OCI-LY1 (cell line): Measurements from ENCODE around the gene UFD1.

ENCODE experiments used
- H2AFZ ChIP-seq: fragments of 200-600 bp; sonication (generic), shearing (Covaris generic); 2 replicates; pipeline ENCODE4 v1.6.0; 2014; ENCODE audit warnings: antibody characterized with exemption, mild to moderate bottlenecking, low read length
- H3F3A ChIP-seq: fragments of 200-600 bp; sonication (generic), shearing (Covaris generic); 2 replicates; pipeline ENCODE4 v1.6.0; 2014; ENCODE audit warnings: mild to moderate bottlenecking, antibody characterized with exemption, low read length, moderate library complexity; ENCODE audit not compliant: insufficient read depth
- H3K27ac ChIP-seq: fragments of 200-600 bp; sonication (generic); 2 replicates; pipeline ENCODE4 v1.5.1; 2014; ENCODE audit warnings: low read length, mixed run types, mild to moderate bottlenecking, low read depth; ENCODE audit not compliant: poor library complexity, severe bottlenecking
- H3K27me3 ChIP-seq: fragments of 200-600 bp; sonication (generic); 2 replicates; pipeline ENCODE4 v1.6.0; 2014; ENCODE audit warnings: antibody characterized with exemption, mild to moderate bottlenecking, low read length, moderate library complexity; ENCODE audit not compliant: insufficient read depth
- H3K36me3 ChIP-seq: fragments of 200-600 bp; sonication (generic); 2 replicates; pipeline ENCODE4 v1.6.1; 2014; ENCODE audit warnings: mild to moderate bottlenecking, antibody characterized with exemption, low read length, moderate library complexity, mixed read lengths; ENCODE audit not compliant: insufficient read depth
- H3K4me1 ChIP-seq: fragments of 200-600 bp; sonication (generic); 2 replicates; pipeline ENCODE4 v1.5.1; 2014; ENCODE audit warnings: mild to moderate bottlenecking, low read length, moderate library complexity; ENCODE audit not compliant: insufficient read depth, severe bottlenecking
- H3K4me2 ChIP-seq: fragments of 200-600 bp; sonication (generic), shearing (Covaris generic); 2 replicates; pipeline ENCODE4 v1.6.1; 2014; ENCODE audit warnings: low read length
- H3K4me3 ChIP-seq: fragments of 200-600 bp; sonication (generic); 2 replicates; pipeline ENCODE4 v1.5.1; 2014; ENCODE audit warnings: low read length, low read depth, mild to moderate bottlenecking, mixed read lengths; ENCODE audit not compliant: poor library complexity, severe bottlenecking
- H3K79me2 ChIP-seq: fragments of 200-600 bp; shearing (Covaris generic); 2 replicates; pipeline ENCODE4 v1.6.1; 2016; ENCODE audit warnings: mixed run types, low read length, mixed read lengths; ENCODE audit not compliant: insufficient read depth
- H3K9ac ChIP-seq: fragments of 200-600 bp; sonication (generic), shearing (Covaris generic); 2 replicates; pipeline ENCODE4 v1.6.1; 2014; ENCODE audit warnings: mild to moderate bottlenecking, low read length, mixed read lengths
- H3K9me2 ChIP-seq: fragments of 200-600 bp; sonication (generic), shearing (Covaris generic); 2 replicates; pipeline ENCODE4 v1.6.1; 2014; ENCODE audit warnings: low read depth, mild to moderate bottlenecking, low read length, mixed read lengths
- H3K9me3 ChIP-seq: fragments of 200-600 bp; shearing (Covaris generic); 2 replicates; pipeline ENCODE4 v1.6.1; 2014; ENCODE audit warnings: low read length, mixed read lengths
- H4K20me1 ChIP-seq: fragments of 200-600 bp; sonication (generic), shearing (Covaris generic); 2 replicates; pipeline ENCODE4 v1.6.0; 2016; ENCODE audit warnings: mild to moderate bottlenecking, low read length; ENCODE audit not compliant: insufficient read depth
- EZH2 ChIP-seq: fragments of 200-600 bp; sonication (generic), shearing (Covaris generic); IDR thresholded peaks from 2 replicates; pipeline ENCODE4 v1.8.0; 2017; ENCODE audit warnings: borderline replicate concordance, mixed run types, mild to moderate bottlenecking, antibody characterized with exemption, low read length, moderate library complexity, mixed read lengths
- TF ChIP-seq, protein P1 (sequence below): fragments of 200-600 bp; sonication (generic), shearing (Covaris generic); IDR thresholded peaks from 2 replicates; pipeline ENCODE4 v1.5.1; 2017; ENCODE audit warnings: mild to moderate bottlenecking, antibody characterized with exemption, low read length, moderate library complexity, mixed read lengths

UFD1 gene

GRCh38 chr22:19422440-19423301 is 56.3 kb downstream of the UFD1 start:
- Histone ChIP-seq H2AFZ (no peak overlapping the region), H3F3A (no peaks in the 10 kb centered on the region; the same call in 1 of the 2 replicates), H3K9me3 (no peaks in the 10 kb centered on the region), H3K4me3 (no peak overlapping the region), H3K4me2 (no peak overlapping the region), H3K27me3 (no peaks in the 10 kb centered on the region), H3K27ac (no peak overlapping the region), H3K4me1 (peaks cover 37% of the 10 kb centered on the region), H4K20me1 (no peaks in the 10 kb centered on the region), H3K9me2 (no peaks in the 10 kb centered on the region), H3K9ac (no peak overlapping the region), H3K79me2 (peaks cover 97% of the 10 kb centered on the region), H3K36me3 (peaks cover 17% of the 10 kb centered on the region; the same call in 1 of the 2 replicates)
- TF ChIP-seq, protein P1, sequence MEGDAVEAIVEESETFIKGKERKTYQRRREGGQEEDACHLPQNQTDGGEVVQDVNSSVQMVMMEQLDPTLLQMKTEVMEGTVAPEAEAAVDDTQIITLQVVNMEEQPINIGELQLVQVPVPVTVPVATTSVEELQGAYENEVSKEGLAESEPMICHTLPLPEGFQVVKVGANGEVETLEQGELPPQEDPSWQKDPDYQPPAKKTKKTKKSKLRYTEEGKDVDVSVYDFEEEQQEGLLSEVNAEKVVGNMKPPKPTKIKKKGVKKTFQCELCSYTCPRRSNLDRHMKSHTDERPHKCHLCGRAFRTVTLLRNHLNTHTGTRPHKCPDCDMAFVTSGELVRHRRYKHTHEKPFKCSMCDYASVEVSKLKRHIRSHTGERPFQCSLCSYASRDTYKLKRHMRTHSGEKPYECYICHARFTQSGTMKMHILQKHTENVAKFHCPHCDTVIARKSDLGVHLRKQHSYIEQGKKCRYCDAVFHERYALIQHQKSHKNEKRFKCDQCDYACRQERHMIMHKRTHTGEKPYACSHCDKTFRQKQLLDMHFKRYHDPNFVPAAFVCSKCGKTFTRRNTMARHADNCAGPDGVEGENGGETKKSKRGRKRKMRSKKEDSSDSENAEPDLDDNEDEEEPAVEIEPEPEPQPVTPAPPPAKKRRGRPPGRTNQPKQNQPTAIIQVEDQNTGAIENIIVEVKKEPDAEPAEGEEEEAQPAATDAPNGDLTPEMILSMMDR = no peak
- TF ChIP-seq EZH2 = no peak

GRCh38 chr22:19420321-19420720 is 58.7 kb downstream of the UFD1 start:
- TF ChIP-seq, protein P1 = no peak
- no peak for TF ChIP-seq EZH2
- no peak overlapping the region for H3K4me3 ChIP-seq
- no peaks in the 10 kb centered on the region for H3K9me3 ChIP-seq
- H3K9ac ChIP-seq = no peak overlapping the region
- H3K36me3 ChIP-seq = peaks cover 31% of the 10 kb centered on the region
- no peaks in the 10 kb centered on the region for H4K20me1 ChIP-seq
- peaks cover 97% of the 10 kb centered on the region for H3K79me2 ChIP-seq
- no peaks in the 10 kb centered on the region for H3K9me2 ChIP-seq
- no peak overlapping the region for H2AFZ ChIP-seq
- H3K4me2 ChIP-seq = peak overlapping the region; percentile 13; the same call in 1 of the 2 replicates
- H3K4me1 ChIP-seq = peaks cover 26% of the 10 kb centered on the region
- peak overlapping the region; percentile 86 for H3K27ac ChIP-seq
- no peaks in the 10 kb centered on the region for H3K27me3 ChIP-seq
- H3F3A ChIP-seq = no peaks in the 10 kb centered on the region; the same call in 1 of the 2 replicates

DNA sequence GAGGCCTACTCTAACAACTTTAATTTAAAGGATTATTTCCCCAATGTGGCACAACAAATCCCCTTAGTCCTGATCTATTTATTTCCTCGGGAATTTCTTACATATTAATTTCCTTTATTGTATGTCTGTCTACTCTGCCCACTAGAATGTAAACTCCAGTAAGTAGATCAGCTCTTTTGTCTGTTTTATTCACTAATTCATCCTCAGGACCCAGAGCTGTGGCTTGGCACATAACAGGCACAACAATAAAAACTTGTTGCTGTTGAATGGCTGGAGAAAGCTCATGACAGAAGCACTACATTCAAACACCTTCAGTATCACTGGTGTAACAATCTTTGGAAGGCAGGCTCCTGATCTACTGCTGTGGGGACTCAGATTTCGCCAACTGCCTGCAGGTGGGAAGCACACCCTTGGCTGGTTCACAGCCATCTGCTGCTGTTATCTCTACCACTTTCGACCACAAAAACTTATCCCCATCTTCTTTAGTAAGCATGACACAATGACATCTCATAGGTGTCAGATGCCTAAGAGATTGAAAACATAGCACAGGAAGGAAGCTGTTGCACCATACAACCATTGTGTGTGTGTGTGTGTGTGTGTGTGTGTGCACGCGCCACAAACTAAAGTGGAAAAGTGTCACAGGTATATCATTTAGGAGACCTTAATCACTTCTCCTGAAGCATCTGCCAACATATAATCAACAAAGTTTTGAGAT is 59.4 kb downstream of the UFD1 start:
- H2AFZ ChIP-seq = no peak overlapping the region
- H3K9me2 ChIP-seq = no peaks in the 10 kb centered on the region
- H3K9me3 ChIP-seq = no peaks in the 10 kb centered on the region
- no peak overlapping the region for H3K4me3 ChIP-seq
- H3K79me2 ChIP-seq = peaks cover 97% of the 10 kb centered on the region
- no peaks in the 10 kb centered on the region for H3K27me3 ChIP-seq
- peaks cover 26% of the 10 kb centered on the region for H3K4me1 ChIP-seq
- H4K20me1 ChIP-seq = no peaks in the 10 kb centered on the region
- peak overlapping the region; percentile 86 for H3K27ac ChIP-seq
- H3K36me3 ChIP-seq = peaks cover 24% of the 10 kb centered on the region
- peak overlapping the region; percentile 13; the same call in 1 of the 2 replicates for H3K4me2 ChIP-seq
- H3K9ac ChIP-seq = peak overlapping the region; percentile 29; the same call in 1 of the 2 replicates
- no peak for TF ChIP-seq EZH2
- TF ChIP-seq, protein P1 = no peak
- H3F3A ChIP-seq = no peaks in the 10 kb centered on the region; the same call in 1 of the 2 replicates
